Inferior parietal cortex (tissue), 1 donor: Measurements from ENCODE around the gene JMJD8.

Experiments
- DNase-seq: peaks from one replicate; pipeline ENCODE4 v3.0.0-alpha.2; 2016; ENCODE audit errors: extremely low spot score

JMJD8 gene

GRCh38 chr16:684071-684794 is at the start of gene JMJD8:
Gene JMJD8 (minus strand): TSS chr16:684334. CDS start chr16:684319, 15 bp downstream.
- DNase-seq, result peak; percentile 96

GRCh38 chr16:733382-734207 is 49.5 kb upstream of the JMJD8 start:
- DNase-seq, result no peak

- no peak for DNase-seq
Measured at GRCh38 chr16:732936-733335, 48.8 kb upstream of the JMJD8 start.

GRCh38 chr16:732332-732731 is 48.2 kb upstream of the JMJD8 start:
- DNase-seq, result no peak

- DNase-seq, result no peak
Measured at GRCh38 chr16:730666-731509, 46.8 kb upstream of the JMJD8 start.

GRCh38 chr16:729768-730665 is 45.9 kb upstream of the JMJD8 start:
- DNase-seq, result no peak

GRCh38 chr16:728890-729744 is 45.0 kb upstream of the JMJD8 start:
- DNase-seq, result no peak

GRCh38 chr16:728131-728889 is 44.2 kb upstream of the JMJD8 start:
- DNase-seq, result peak; percentile 40

GRCh38 chr16:727291-727977 is 43.3 kb upstream of the JMJD8 start:
- peak; percentile 16 for DNase-seq

- DNase-seq, result peak; percentile 3
Measured at GRCh38 chr16:726438-727290, 42.5 kb upstream of the JMJD8 start, which contains the start of the genes CCDC78 and HAGHL. Gene CCDC78 (minus strand): TSS chr16:726443. CDS start chr16:726367, 76 bp downstream. Gene HAGHL (plus strand): TSS chr16:727106. CDS start chr16:727510, 404 bp downstream.

GRCh38 chr16:726188-726437 is 42.0 kb upstream of the JMJD8 start:
- DNase-seq, result no peak

GRCh38 chr16:725463-726187 is 41.5 kb upstream of the JMJD8 start:
- DNase-seq, result peak; percentile 2

- peak; percentile 0 for DNase-seq
Measured at GRCh38 chr16:725041-725376, 40.9 kb upstream of the JMJD8 start.

GRCh38 chr16:724188-725040 is 40.3 kb upstream of the JMJD8 start:
- no peak for DNase-seq

- no peak for DNase-seq
Measured at GRCh38 chr16:723695-724094, 39.6 kb upstream of the JMJD8 start.
